Measurements from ENCODE around the gene TMEM236. TPM values are rescaled to one million over a fixed set of nuclear protein-coding genes. Genes with fewer than 3 reads are reported as not detected.

The TMEM236 gene
- total and polyA plus RNA-seq, 9 of the 15 experiments (the other 6 are each of a cell fraction or from before 2014, with no cell fraction given), result 0.04 to 0.13 (median 0.04) TPM; not detected in 4

- TF ChIP-seq, protein P1, sequence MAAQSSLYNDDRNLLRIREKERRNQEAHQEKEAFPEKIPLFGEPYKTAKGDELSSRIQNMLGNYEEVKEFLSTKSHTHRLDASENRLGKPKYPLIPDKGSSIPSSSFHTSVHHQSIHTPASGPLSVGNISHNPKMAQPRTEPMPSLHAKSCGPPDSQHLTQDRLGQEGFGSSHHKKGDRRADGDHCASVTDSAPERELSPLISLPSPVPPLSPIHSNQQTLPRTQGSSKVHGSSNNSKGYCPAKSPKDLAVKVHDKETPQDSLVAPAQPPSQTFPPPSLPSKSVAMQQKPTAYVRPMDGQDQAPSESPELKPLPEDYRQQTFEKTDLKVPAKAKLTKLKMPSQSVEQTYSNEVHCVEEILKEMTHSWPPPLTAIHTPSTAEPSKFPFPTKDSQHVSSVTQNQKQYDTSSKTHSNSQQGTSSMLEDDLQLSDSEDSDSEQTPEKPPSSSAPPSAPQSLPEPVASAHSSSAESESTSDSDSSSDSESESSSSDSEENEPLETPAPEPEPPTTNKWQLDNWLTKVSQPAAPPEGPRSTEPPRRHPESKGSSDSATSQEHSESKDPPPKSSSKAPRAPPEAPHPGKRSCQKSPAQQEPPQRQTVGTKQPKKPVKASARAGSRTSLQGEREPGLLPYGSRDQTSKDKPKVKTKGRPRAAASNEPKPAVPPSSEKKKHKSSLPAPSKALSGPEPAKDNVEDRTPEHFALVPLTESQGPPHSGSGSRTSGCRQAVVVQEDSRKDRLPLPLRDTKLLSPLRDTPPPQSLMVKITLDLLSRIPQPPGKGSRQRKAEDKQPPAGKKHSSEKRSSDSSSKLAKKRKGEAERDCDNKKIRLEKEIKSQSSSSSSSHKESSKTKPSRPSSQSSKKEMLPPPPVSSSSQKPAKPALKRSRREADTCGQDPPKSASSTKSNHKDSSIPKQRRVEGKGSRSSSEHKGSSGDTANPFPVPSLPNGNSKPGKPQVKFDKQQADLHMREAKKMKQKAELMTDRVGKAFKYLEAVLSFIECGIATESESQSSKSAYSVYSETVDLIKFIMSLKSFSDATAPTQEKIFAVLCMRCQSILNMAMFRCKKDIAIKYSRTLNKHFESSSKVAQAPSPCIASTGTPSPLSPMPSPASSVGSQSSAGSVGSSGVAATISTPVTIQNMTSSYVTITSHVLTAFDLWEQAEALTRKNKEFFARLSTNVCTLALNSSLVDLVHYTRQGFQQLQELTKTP (IDR thresholded peaks at IDR 0.05; ENCODE audit: low read depth in 1 of 2, partially characterized antibody in 2 of 2), result no peak
These were observed 63.0 kb downstream of the TMEM236 start (continued) for GRCh38 chr10:17814973-17815372.

DNA sequence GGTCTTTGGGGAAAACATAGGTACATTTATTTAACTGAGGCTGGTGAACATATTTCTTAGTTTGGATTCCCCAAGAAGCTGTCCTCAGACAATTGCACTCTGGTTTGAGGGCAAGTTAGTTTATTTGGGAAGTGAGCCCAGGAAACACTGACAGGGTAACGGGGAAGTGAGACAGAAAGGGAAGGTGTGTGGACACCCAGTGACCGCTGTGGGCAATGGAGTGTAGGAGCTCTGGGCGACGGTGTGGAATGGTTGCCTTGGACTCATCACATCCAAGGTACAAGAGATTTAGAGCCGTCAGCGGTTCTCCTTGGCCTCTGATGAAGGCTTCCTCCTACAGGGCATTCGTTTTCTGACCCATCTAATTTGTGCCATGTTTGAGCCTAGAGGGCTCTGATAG is 64.2 kb downstream of the TMEM236 start:
- ChIA-PET POLR2A (interaction anchor here (0.5 to 1.2 kb wide), 4 partner anchors 10 to 261 kb away, joined by 3 to 5 read pairs (median 3); no protein-coding TSS in a partner anchor), CTCF (ENCODE audit: low intra/inter-chr PET ratio) (no interaction called here)
- Histone ChIP-seq H3K27me3 (ENCODE audit: control insufficient read depth in 2 of 2, insufficient read depth in 2 of 2, low read length in 2 of 2) (peaks cover 20 to 47% of the 10 kb centered on the region in 2 experiments; a peak in 3 of 5 replicates), H3K9ac (ENCODE audit: insufficient read depth in 1 of 2, low read depth in 2 of 2, low read length in 2 of 2) (no peak overlapping the region), H3K36me3 (ENCODE audit: control insufficient read depth, insufficient read depth, low read length) (no peaks in the 10 kb centered on the region), H2AFZ (ENCODE audit: low read depth, low read length) (no peak overlapping the region), H3K4me2 (ENCODE audit: insufficient read depth, low read length) (no peak overlapping the region), H3K79me2 (ENCODE audit: control insufficient read depth, insufficient read depth, low read length) (no peaks in the 10 kb centered on the region), H4K20me1 (replicated peaks; ENCODE audit: control insufficient read depth, insufficient read depth, low read length) (0 out of 2 replicates have a peak, but pooled peaks cover 3% of the 10 kb centered on the region), H3K27ac (ENCODE audit: extremely low read depth, low read depth, low read length) (no peak overlapping the region), H3K9me3 (replicated peaks; ENCODE audit: control insufficient read depth, insufficient read depth, low read depth, low read length) (no peaks in the 10 kb centered on the region), H3K4me1 (replicated peaks in 1 of 2; ENCODE audit: control insufficient read depth in 2 of 2, insufficient read depth in 2 of 2, low read length in 2 of 2) (no peaks in the 10 kb centered on the region), H3K9me1 (ENCODE audit: control insufficient read depth, insufficient read depth, low read length) (no peaks in the 10 kb centered on the region), H3K4me3 (no peak overlapping the region)
- BruUV-seq (replicated peaks), result no TSS peak
- in situ Hi-C loops (cut with MboI), result no loop called here
- TF ChIP-seq NCOA2 (IDR thresholded peaks at IDR 0.05; ENCODE audit: partially characterized antibody in 2 of 2) (no peak), TAF1 (IDR thresholded peaks at IDR 0.05; ENCODE audit: control insufficient read depth, extremely low read depth, insufficient read depth, low read length, severe bottlenecking) (no peak), HDAC6 (IDR thresholded peaks at IDR 0.05; ENCODE audit: low read depth, low read length) (no peak), ZBED1 (IDR thresholded peaks at IDR 0.05) (no peak), TRIM25 (IDR thresholded peaks at IDR 0.05; ENCODE audit: borderline replicate concordance) (no peak), MED1 (CRISPR knock-in tag; IDR thresholded peaks at IDR 0.05; ENCODE audit: borderline replicate concordance) (no peak), TARDBP (IDR thresholded peaks at IDR 0.05) (no peak), MYNN (IDR thresholded peaks at IDR 0.05) (no peak), MYNN (CRISPR knock-in tag; IDR thresholded peaks at IDR 0.05) (no peak), PHB (CRISPR knock-in tag; IDR thresholded peaks at IDR 0.05) (no peak)
- DNase-seq (ENCODE audit: extremely low read depth in 1 of 4, low spot score in 3 of 4) (no peak), ATAC-seq (no peak; the same call in 2 of the 3 replicates), FAIRE-seq (no peak)
- 9% methylated on average over 7 of the region's 7 CpGs for WGBS (ENCODE audit: insufficient coverage, low coverage, missing lambda C conversion rate)
- intact Hi-C loops (cut with micrococcal nuclease), result no loop called here
